IPS-15b (cell line): Measurements from ENCODE around the gene NTN1.

ENCODE experiments used
- H3K27me3 ChIP-seq: one replicate; pipeline ENCODE4 v1.6.1; 2013; ENCODE audit warnings: low read length; ENCODE audit not compliant: control insufficient read depth, insufficient read depth
- H3K36me3 ChIP-seq: one replicate; pipeline ENCODE4 v1.6.1; 2013; ENCODE audit warnings: low read length; ENCODE audit not compliant: control insufficient read depth, insufficient read depth
- H3K4me1 ChIP-seq: one replicate; pipeline ENCODE4 v1.6.1; 2013; ENCODE audit warnings: mild to moderate bottlenecking, low read length; ENCODE audit not compliant: control insufficient read depth, insufficient read depth
- H3K4me3 ChIP-seq: one replicate; pipeline ENCODE4 v1.5.1; 2013; ENCODE audit warnings: low read depth, low read length
- H3K9ac ChIP-seq: one replicate; pipeline ENCODE4 v1.6.1; 2013; ENCODE audit warnings: low read depth, mild to moderate bottlenecking, low read length
- H3K9me3 ChIP-seq: one replicate; pipeline ENCODE4 v1.6.1; 2013; ENCODE audit warnings: mild to moderate bottlenecking, low read length; ENCODE audit not compliant: control insufficient read depth, insufficient read depth

The NTN1 gene

DNA sequence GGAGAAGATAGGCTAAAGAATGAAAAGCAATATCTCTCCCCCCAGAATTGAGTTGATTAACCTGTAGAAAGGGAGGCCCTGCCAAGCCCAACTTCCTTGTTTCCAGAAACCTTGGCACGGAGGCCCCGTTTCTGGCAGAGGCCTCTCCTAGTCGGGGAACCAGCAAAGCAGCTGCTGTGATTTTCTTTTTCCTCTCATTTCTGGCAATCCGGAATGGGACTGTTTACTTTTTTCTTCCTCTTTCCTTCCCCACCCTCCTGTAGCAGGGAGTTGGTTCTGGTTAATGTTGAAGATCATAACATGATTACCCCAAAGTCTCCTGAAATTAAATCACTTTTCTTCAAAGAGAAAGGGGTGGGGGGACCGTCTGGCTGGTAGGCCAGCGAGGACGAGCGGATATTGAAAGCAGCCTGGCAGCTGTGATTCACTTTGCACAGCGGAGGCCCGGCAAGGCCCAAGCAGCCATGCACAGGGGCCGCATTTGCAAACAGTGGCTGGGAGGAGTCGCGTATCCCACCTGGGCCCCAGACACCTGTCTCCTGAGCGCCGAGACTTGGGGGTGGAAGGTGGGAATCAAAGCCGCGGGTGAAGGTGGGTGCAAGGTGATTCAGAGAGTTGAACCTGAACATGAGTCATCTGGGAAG lies 51.5 kb downstream of the NTN1 start:
- Histone ChIP-seq H3K9ac (no peak overlapping the region), H3K4me1 (no peaks in the 10 kb centered on the region), H3K9me3 (no peaks in the 10 kb centered on the region), H3K27me3 (no peaks in the 10 kb centered on the region), H3K36me3 (no peaks in the 10 kb centered on the region), H3K4me3 (no peak overlapping the region)

DNA sequence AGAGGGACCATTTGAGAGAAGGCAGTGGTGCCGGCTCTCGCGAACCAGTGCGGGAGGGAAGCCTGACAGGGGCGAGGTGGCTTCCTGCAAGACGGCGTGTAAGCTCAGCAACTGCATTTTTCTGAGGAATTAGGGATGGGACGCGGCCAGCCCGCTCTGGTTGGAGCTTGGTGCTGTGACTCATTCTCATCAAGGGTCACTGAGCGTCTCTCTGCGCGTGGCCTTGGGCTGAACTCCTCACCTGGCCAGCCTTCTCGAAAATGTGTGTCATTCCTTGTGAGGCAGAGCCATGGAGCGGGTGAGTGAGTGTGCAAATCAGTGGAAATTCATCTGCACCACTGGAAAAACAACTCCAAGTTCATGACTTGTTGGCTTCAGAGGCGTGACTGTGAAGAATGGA lies 52.8 kb downstream of the NTN1 start:
- Histone ChIP-seq H3K9me3 (no peaks in the 10 kb centered on the region), H3K27me3 (no peaks in the 10 kb centered on the region), H3K4me3 (no peak overlapping the region), H3K4me1 (no peaks in the 10 kb centered on the region), H3K9ac (no peak overlapping the region), H3K36me3 (no peaks in the 10 kb centered on the region)

DNA sequence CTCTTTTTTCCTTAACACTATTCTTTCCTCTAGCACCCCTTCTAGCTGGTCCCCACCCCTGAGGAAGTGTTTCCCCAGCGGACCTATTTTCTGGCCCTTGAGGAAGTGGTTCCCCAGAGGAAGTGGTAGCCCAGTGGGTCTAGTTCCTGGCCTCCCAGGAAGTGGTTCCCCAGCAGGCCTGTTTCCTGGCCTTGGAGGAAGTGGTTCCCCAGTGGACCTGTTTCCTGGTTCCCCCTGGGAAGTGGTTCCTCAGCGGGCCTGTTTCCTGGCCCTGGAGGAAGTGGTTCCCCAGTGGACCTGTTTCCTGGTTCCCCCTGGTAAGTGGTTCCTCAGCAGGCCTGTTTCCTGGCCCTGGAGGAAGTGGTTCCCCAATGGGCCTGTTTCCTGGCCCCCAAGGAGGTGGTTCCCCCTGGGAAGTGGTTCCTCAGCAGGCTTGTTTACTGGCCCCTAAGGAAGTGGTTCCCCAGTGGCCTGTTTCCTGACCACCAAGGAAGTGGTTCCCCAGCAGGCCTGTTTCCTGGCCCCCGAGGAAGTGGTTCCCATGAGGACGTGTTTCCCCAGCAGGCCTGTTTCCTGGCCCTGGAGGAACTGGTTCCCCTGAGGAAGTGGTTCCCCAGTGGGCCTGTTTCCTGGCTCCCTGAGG lies 58.3 kb downstream of the NTN1 start:
- no peak overlapping the region for H3K9ac ChIP-seq
- H3K9me3 ChIP-seq: no peaks in the 10 kb centered on the region
- no peak overlapping the region for H3K4me3 ChIP-seq
- H3K36me3 ChIP-seq: no peaks in the 10 kb centered on the region
- no peaks in the 10 kb centered on the region for H3K27me3 ChIP-seq
- H3K4me1 ChIP-seq: no peaks in the 10 kb centered on the region

DNA sequence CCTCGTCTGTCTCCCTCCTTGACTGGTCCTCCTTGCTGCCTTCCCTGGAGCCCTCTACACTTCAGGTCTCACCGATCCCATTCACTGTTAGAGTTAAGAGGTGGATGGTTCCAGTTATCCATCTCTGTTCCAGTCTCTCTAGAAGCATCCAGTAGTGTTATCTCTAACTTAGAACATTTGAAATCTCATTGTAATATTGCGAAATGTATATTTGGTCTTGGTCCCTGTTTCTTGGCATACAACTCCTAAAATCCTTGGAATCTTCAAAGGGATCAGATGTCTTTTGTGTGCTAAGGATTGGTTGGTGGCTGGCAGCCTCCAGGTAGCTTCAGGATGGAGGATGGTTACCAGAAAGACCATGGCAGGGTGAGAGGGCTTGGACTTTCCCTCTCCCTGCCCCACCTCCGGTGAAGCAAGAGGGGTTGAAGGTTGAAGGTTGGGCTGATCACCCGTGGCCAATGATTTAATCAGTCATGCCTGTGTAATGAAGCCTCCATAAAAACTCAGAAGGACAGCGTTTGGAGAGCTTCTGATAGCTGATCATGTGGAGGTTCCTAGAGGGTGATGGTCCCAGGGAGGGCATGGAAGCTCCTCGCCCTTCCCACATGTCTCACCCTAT lies 59.1 kb downstream of the NTN1 start:
- Histone ChIP-seq H3K4me3 (no peak overlapping the region), H3K4me1 (no peaks in the 10 kb centered on the region), H3K9me3 (no peaks in the 10 kb centered on the region), H3K9ac (no peak overlapping the region), H3K27me3 (no peaks in the 10 kb centered on the region), H3K36me3 (no peaks in the 10 kb centered on the region)

DNA sequence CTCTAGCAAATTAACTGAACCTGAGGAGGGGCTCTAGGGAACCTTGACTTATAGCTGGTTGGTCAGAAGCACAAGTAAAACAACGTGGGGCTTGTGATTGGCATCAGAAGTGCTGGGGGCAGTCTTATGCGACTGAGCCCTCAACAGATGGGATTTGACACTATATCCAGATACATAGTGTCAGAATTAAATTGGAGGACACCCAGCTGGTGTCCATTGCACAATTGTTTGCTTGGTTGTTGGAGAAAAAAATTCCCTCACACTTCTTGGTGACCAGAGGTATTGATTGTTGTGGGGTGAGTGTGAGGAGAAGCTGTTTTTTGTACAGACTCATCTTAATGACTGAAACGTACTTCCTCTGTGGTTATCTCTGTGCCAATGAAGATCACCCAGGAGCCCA lies 59.7 kb downstream of the NTN1 start:
- no peak overlapping the region for H3K9ac ChIP-seq

DNA sequence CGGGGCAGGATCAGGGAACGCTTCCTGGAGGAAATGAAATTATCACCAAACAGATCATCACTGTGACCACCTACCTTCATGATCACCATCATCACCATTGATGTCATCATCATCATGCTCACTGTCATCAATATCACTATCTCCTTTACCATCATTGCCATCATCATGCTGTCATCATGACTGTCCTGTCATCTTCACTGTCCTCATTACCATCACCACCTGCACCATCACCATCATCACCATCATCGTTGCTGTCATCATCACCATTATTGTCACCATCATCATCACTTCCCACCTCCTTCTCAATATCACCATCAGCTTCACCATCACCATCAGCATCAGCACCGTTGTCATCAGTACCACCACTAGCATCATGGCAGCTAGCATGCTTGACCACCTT lies 65.3 kb downstream of the NTN1 start:
- H3K27me3 ChIP-seq: no peaks in the 10 kb centered on the region

More for the DNA sequence above, 59.7 kb downstream of the NTN1 start:
- H3K27me3 ChIP-seq: no peaks in the 10 kb centered on the region
- no peaks in the 10 kb centered on the region for H3K4me1 ChIP-seq
- no peaks in the 10 kb centered on the region for H3K36me3 ChIP-seq
- H3K9me3 ChIP-seq: no peaks in the 10 kb centered on the region
- no peak overlapping the region for H3K4me3 ChIP-seq

DNA sequence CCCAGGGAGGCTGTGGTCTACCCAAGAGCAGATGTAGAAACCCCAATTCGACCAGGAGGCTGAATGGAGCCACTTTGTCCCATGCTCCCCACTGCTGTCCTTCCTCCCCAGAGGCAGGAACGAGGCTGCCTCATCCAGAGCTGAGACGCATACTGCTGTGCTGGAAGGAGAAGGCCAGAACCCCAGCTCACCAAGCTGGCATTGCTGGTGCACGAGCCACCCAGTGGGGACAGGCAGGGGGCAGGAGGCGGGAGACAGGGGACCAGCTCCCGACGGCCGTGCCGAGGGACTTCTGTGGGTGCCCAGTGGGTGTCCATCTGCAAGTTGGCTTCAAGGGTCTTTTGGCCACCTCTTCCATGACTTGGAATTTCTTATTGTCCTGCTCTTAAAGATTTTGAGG lies 66.6 kb downstream of the NTN1 start:
- H3K36me3 ChIP-seq: no peaks in the 10 kb centered on the region
- H3K27me3 ChIP-seq: no peaks in the 10 kb centered on the region
- no peaks in the 10 kb centered on the region for H3K4me1 ChIP-seq
- no peak overlapping the region for H3K4me3 ChIP-seq
- no peaks in the 10 kb centered on the region for H3K9me3 ChIP-seq
- no peak overlapping the region for H3K9ac ChIP-seq

More for the DNA sequence above, 65.3 kb downstream of the NTN1 start:
- Histone ChIP-seq H3K9me3 (no peaks in the 10 kb centered on the region), H3K36me3 (no peaks in the 10 kb centered on the region), H3K9ac (no peak overlapping the region), H3K4me1 (no peaks in the 10 kb centered on the region), H3K4me3 (no peak overlapping the region)

DNA sequence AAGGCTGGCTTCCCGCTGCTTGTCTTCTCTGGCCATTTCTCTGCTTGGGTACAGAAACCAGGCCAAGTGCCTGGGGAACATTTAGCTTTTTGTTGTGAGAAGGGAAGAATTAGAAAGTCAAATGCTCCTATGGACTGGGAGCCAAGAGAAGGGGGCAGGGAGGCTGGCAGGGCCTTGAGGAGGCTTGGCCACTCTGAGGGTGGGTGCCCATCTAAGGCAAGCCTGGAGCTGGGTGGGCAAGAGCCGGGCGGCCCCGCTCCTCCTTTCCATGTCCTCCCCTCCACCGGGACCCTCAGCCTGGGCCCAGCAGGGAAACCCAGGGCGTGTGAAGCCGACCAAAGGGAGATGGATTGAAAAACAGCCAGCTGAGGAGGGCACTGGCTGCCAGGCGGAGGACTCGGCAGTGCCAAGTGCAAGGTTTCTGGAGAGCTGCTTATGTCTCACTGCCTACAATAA lies 69.4 kb downstream of the NTN1 start:
- Histone ChIP-seq H3K36me3 (no peaks in the 10 kb centered on the region), H3K4me3 (no peak overlapping the region), H3K27me3 (no peaks in the 10 kb centered on the region), H3K4me1 (no peaks in the 10 kb centered on the region), H3K9me3 (no peaks in the 10 kb centered on the region), H3K9ac (no peak overlapping the region)

DNA sequence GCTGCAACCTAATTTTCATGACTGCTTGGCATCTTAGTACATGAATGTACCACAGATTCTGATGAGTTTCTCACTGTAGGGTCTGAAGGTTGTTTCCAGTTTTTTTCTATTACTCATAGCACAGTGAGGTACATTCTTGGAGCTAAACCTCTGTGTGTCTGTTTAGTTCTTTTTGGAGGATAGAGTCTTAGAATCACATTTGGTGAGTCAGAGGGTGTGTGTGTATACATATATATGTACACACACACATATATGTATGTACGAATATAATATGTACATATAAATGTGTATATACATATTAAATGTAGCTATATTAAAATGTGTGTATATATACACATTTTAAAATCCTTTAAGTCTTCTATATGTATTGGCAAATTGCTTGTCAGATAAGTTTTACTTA lies 72.9 kb downstream of the NTN1 start:
- Histone ChIP-seq H3K9me3 (no peaks in the 10 kb centered on the region), H3K36me3 (no peaks in the 10 kb centered on the region), H3K27me3 (no peaks in the 10 kb centered on the region), H3K4me3 (no peak overlapping the region), H3K4me1 (no peaks in the 10 kb centered on the region), H3K9ac (no peak overlapping the region)

DNA sequence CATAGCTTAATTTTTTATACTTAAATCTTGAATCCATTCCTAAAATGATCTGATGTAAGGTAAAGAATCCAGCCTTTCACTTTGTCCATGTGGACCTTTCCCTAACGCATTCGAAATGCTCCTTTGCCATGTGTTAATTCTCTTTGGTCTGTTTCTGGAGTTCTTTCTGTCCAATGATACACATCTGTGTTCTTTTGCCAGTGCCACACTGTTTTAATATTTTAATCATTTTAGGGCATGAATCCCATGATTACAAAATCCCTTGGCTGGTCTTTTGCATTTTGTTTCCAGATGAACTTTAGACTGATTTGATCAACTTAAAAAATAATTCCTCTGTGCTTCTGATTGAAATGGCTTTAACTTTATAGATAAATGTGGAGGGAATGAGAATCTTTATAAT lies 74.1 kb downstream of the NTN1 start:
- H3K9me3 ChIP-seq: no peaks in the 10 kb centered on the region
- no peaks in the 10 kb centered on the region for H3K27me3 ChIP-seq
- H3K9ac ChIP-seq: no peak overlapping the region
- H3K4me1 ChIP-seq: no peaks in the 10 kb centered on the region
- no peaks in the 10 kb centered on the region for H3K36me3 ChIP-seq
- no peak overlapping the region for H3K4me3 ChIP-seq

DNA sequence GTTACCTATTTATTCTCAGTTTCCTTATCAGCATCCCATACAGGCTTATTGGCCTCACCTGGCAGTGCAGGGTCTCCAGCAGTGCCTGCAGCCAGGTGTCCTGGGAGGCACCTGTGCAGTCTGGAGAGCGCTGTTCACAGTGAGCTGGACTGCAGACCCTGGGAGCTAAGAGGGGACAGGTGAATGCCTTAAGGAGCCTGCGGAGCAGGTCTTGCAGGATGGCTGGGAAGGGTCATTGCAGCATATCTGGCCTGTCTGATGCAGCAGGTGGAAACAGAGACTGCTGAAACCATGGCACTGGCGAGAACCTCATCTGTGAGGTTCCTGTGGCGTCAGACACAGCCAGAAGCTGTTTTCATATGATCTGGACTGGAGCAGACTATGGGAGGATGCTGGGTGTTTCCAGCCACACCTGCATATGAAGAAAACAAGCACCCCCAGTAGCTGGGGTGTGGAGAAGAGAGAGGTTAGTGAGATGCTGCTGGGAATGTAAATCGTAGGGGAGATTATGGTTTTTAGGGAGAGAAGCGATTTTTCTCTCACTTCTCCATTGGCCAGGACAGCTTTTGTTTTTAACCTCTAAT lies 77.0 kb downstream of the NTN1 start:
- H3K4me1 ChIP-seq: no peaks in the 10 kb centered on the region
- H3K36me3 ChIP-seq: no peaks in the 10 kb centered on the region
- H3K9me3 ChIP-seq: no peaks in the 10 kb centered on the region
- H3K9ac ChIP-seq: no peak overlapping the region
- no peaks in the 10 kb centered on the region for H3K27me3 ChIP-seq
- no peak overlapping the region for H3K4me3 ChIP-seq

DNA sequence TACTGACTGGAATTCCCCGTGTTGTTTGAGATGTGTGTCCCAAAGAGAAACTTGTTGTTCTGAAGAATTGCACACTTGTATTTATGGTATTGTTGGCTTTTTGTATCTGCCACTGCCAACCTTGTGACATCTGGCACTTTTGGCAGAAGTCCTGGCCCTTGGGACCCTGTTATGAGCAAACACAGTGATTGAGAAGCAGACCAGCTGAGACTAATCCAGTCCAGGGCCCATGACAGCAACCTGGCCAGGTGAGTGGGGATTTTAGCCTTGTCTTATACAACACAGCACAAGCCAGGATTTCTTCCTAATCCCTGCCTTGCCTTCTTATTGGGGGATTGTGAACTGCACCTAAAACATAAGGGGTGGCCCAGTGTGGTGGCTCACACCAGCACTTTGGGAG lies 80.0 kb downstream of the NTN1 start:
- Histone ChIP-seq H3K4me3 (no peak overlapping the region), H3K9ac (no peak overlapping the region), H3K36me3 (no peaks in the 10 kb centered on the region), H3K27me3 (no peaks in the 10 kb centered on the region), H3K9me3 (no peaks in the 10 kb centered on the region), H3K4me1 (no peaks in the 10 kb centered on the region)
